ENCODE measurements around the gene SMAD9.

The SMAD9 gene

GRCh38 chr13:36919833-36920615 lies at the start of gene SMAD9:
TSS of gene SMAD9 (minus strand) at chr13:36920238. CDS start at chr13:36879689, 40,549 bp downstream.
- Mint-ChIP-seq H3K27ac (no peak within 1 kb of the TSS), H3K4me1 (no peaks in the 10 kb centered on the region), H3K4me3 (peak within 1 kb of the TSS; percentile 69), H3K27me3 (peaks cover 17% of the 10 kb centered on the region), H3K9me3 (no peaks in the 10 kb centered on the region), H3K36me3 (no peaks in the 10 kb centered on the region)
- DNase-seq (ENCODE audit: low spot score in 2 of 2) (no peak), ATAC-seq (ENCODE audit: low read depth) (peak; percentile 66)

- no peak for DNase-seq (ENCODE audit: low spot score in 2 of 2)
- Mint-ChIP-seq H3K9me3 (no peaks in the 10 kb centered on the region), H3K4me1 (no peaks in the 10 kb centered on the region), H3K4me3 (no peak overlapping the region), H3K27me3 (no peaks in the 10 kb centered on the region), H3K36me3 (peaks cover 27% of the 10 kb centered on the region), H3K27ac (no peak overlapping the region)
- no peak for ATAC-seq (ENCODE audit: low read depth)
These were observed 46.4 kb upstream of the SMAD9 start for GRCh38 chr13:36966404-36966803.

GRCh38 chr13:36965767-36966166 lies 45.7 kb upstream of the SMAD9 start:
- Mint-ChIP-seq H3K27me3 (no peaks in the 10 kb centered on the region), H3K4me3 (no peak overlapping the region), H3K36me3 (peaks cover 25% of the 10 kb centered on the region), H3K4me1 (no peaks in the 10 kb centered on the region), H3K27ac (no peak overlapping the region), H3K9me3 (no peaks in the 10 kb centered on the region)
- DNase-seq (ENCODE audit: low spot score in 2 of 2) (no peak), ATAC-seq (ENCODE audit: low read depth) (no peak)

GRCh38 chr13:36959456-36960116 lies 39.5 kb upstream of the SMAD9 start:
- no peaks in the 10 kb centered on the region for H3K27me3 Mint-ChIP-seq
- H3K36me3 Mint-ChIP-seq = peaks cover 24% of the 10 kb centered on the region
- H3K4me3 Mint-ChIP-seq = no peak overlapping the region
- ATAC-seq (ENCODE audit: low read depth) = no peak
- DNase-seq (ENCODE audit: low spot score in 2 of 2) = no peak
- peaks cover 3% of the 10 kb centered on the region for H3K4me1 Mint-ChIP-seq
- H3K9me3 Mint-ChIP-seq = no peaks in the 10 kb centered on the region
- no peak overlapping the region for H3K27ac Mint-ChIP-seq

GRCh38 chr13:36954542-36954941 lies 34.5 kb upstream of the SMAD9 start:
- no peaks in the 10 kb centered on the region for H3K27me3 Mint-ChIP-seq
- DNase-seq (ENCODE audit: low spot score in 2 of 2) (no peak), ATAC-seq (ENCODE audit: low read depth) (no peak)
- H3K4me1 Mint-ChIP-seq = peaks cover 4% of the 10 kb centered on the region
- H3K4me3 Mint-ChIP-seq = no peak overlapping the region
- no peaks in the 10 kb centered on the region for H3K9me3 Mint-ChIP-seq
- H3K36me3 Mint-ChIP-seq = peaks cover 25% of the 10 kb centered on the region
- peak overlapping the region; percentile 24 for H3K27ac Mint-ChIP-seq

- H3K27me3 Mint-ChIP-seq = no peaks in the 10 kb centered on the region
- no peak overlapping the region for H3K4me3 Mint-ChIP-seq
- peaks cover 27% of the 10 kb centered on the region for H3K36me3 Mint-ChIP-seq
- ATAC-seq (ENCODE audit: low read depth) (no peak), DNase-seq (ENCODE audit: low spot score in 2 of 2) (no peak)
- peaks cover 4% of the 10 kb centered on the region for H3K4me1 Mint-ChIP-seq
- H3K27ac Mint-ChIP-seq = no peak overlapping the region
- H3K9me3 Mint-ChIP-seq = no peaks in the 10 kb centered on the region
These were observed 30.9 kb upstream of the SMAD9 start for GRCh38 chr13:36950920-36951319.

GRCh38 chr13:36950330-36950729 lies 30.3 kb upstream of the SMAD9 start:
- Mint-ChIP-seq H3K36me3 (peaks cover 26% of the 10 kb centered on the region), H3K27me3 (no peaks in the 10 kb centered on the region), H3K9me3 (no peaks in the 10 kb centered on the region), H3K4me1 (peaks cover 4% of the 10 kb centered on the region), H3K4me3 (no peak overlapping the region), H3K27ac (no peak overlapping the region)
- DNase-seq (ENCODE audit: low spot score in 2 of 2) (no peak), ATAC-seq (ENCODE audit: low read depth) (no peak)

- Mint-ChIP-seq H3K4me3 (no peak overlapping the region), H3K36me3 (peaks cover 7% of the 10 kb centered on the region), H3K4me1 (no peaks in the 10 kb centered on the region), H3K27ac (no peak overlapping the region), H3K27me3 (no peaks in the 10 kb centered on the region), H3K9me3 (peaks cover 3% of the 10 kb centered on the region)
- DNase-seq (ENCODE audit: low spot score in 2 of 2) (no peak), ATAC-seq (ENCODE audit: low read depth) (no peak)
These were observed 25.0 kb upstream of the SMAD9 start for GRCh38 chr13:36945078-36945477.

GRCh38 chr13:36925603-36926002 lies 5.6 kb upstream of the SMAD9 start:
- peaks cover 2% of the 10 kb centered on the region for H3K9me3 Mint-ChIP-seq
- no peak overlapping the region for H3K4me3 Mint-ChIP-seq
- H3K27me3 Mint-ChIP-seq = peaks cover 12% of the 10 kb centered on the region
- no peaks in the 10 kb centered on the region for H3K36me3 Mint-ChIP-seq
- no peak overlapping the region for H3K27ac Mint-ChIP-seq
- no peak for DNase-seq (ENCODE audit: low spot score in 2 of 2)
- no peak for ATAC-seq (ENCODE audit: low read depth)
- no peaks in the 10 kb centered on the region for H3K4me1 Mint-ChIP-seq

GRCh38 chr13:36924001-36924400 lies 4.0 kb upstream of the SMAD9 start:
- Mint-ChIP-seq H3K27ac (no peak overlapping the region), H3K27me3 (peaks cover 12% of the 10 kb centered on the region), H3K36me3 (no peaks in the 10 kb centered on the region), H3K9me3 (no peaks in the 10 kb centered on the region), H3K4me1 (no peaks in the 10 kb centered on the region), H3K4me3 (no peak overlapping the region)
- DNase-seq (ENCODE audit: low spot score in 2 of 2) (no peak), ATAC-seq (ENCODE audit: low read depth) (no peak)

GRCh38 chr13:36921631-36922301 lies 1.7 kb upstream of the SMAD9 start:
- Mint-ChIP-seq H3K27me3 (peaks cover 14% of the 10 kb centered on the region), H3K4me3 (no peak overlapping the region), H3K9me3 (no peaks in the 10 kb centered on the region), H3K27ac (no peak overlapping the region), H3K4me1 (no peaks in the 10 kb centered on the region), H3K36me3 (no peaks in the 10 kb centered on the region)
- ATAC-seq (ENCODE audit: low read depth) = no peak
- DNase-seq (ENCODE audit: low spot score in 2 of 2) = no peak

GRCh38 chr13:36920616-36921185 lies 663 bp upstream of the SMAD9 start:
- Mint-ChIP-seq H3K4me1 (no peaks in the 10 kb centered on the region), H3K27ac (no peak overlapping the region), H3K4me3 (peak overlapping the region; percentile 69), H3K36me3 (no peaks in the 10 kb centered on the region), H3K27me3 (peaks cover 18% of the 10 kb centered on the region), H3K9me3 (no peaks in the 10 kb centered on the region)
- no peak for ATAC-seq (ENCODE audit: low read depth)
- DNase-seq (ENCODE audit: low spot score in 2 of 2) = no peak

GRCh38 chr13:36919171-36919832 lies 736 bp downstream of the SMAD9 start:
- ATAC-seq (ENCODE audit: low read depth) (no peak), DNase-seq (ENCODE audit: low spot score in 2 of 2) (no peak)
- Mint-ChIP-seq H3K27me3 (peaks cover 16% of the 10 kb centered on the region), H3K4me1 (no peaks in the 10 kb centered on the region), H3K9me3 (peaks cover 1% of the 10 kb centered on the region), H3K36me3 (no peaks in the 10 kb centered on the region), H3K4me3 (peak overlapping the region; percentile 28), H3K27ac (no peak overlapping the region)
